Measurements from ENCODE around the gene KCNAB1. TPM values are rescaled to one million over a fixed set of nuclear protein-coding genes. Genes with fewer than 3 reads are reported as not detected.

Gene KCNAB1
- total RNA-seq, 1 experiment from 2014 or later: not detected

- H3K4me3 ChIP-seq: no peak overlapping the region
- peaks cover 3% of the 10 kb centered on the region; the same call in 1 of the 2 replicates for H3K27me3 ChIP-seq
- no peak for DNase-seq
- H3K9me3 ChIP-seq: no peaks in the 10 kb centered on the region
- no peaks in the 10 kb centered on the region for H3K36me3 ChIP-seq
Observed at GRCh38 chr3:156373654-156374053, 253.3 kb downstream of the KCNAB1 start.

- H3K36me3 ChIP-seq: no peaks in the 10 kb centered on the region
- no peaks in the 10 kb centered on the region for H3K9me3 ChIP-seq
- H3K4me3 ChIP-seq: no peak overlapping the region
- no peak for DNase-seq
- H3K27me3 ChIP-seq: peaks cover 8% of the 10 kb centered on the region
Observed at GRCh38 chr3:156376199-156376598, 255.8 kb downstream of the KCNAB1 start.

DNA sequence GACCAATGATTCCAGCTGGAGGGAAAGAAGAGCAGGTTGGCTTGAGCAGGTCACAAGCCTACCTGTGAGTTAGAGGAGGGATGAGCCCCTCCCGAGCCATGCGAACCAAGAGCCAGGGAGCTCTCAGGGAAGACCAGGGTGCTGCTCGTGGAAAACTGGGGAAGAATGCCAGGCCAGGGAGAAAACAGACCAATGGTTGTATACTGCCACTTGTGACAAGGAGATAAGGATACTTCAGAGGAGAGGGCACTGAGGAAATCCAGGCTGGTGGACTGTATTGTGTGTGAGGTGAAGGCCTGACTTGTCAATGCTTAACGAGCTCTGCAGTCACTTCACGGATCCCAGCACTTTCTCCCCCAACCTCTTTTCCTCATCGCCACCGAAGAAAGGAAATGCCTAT is 256.9 kb downstream of the KCNAB1 start:
- no peak for DNase-seq
- Histone ChIP-seq H3K9me3 (no peaks in the 10 kb centered on the region), H3K4me3 (no peak overlapping the region), H3K36me3 (no peaks in the 10 kb centered on the region), H3K27me3 (peaks cover 11% of the 10 kb centered on the region)

GRCh38 chr3:156377718-156378117 is 257.3 kb downstream of the KCNAB1 start:
- no peak for DNase-seq
- Histone ChIP-seq H3K27me3 (peaks cover 11% of the 10 kb centered on the region), H3K9me3 (no peaks in the 10 kb centered on the region), H3K36me3 (no peaks in the 10 kb centered on the region), H3K4me3 (no peak overlapping the region)

DNA sequence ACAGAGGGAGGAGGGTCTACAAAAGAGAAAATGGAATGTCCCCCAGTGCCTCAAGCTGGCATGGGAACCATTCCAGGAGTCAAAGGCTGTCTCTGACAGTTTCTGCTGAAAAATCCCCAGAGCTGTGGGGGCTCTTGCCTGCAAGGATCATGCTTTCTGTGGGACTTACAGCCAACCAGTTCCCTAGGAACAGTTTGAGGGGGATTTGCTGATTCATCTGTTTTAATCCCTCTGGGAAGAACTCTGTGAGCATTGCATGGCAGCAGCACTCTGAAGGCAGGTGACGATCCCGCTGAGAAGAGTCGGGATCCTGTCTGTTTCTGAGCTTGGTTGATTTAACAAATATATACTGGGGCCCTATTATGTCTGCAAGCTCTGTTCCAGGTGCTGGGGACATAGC is 258.5 kb downstream of the KCNAB1 start:
- no peak overlapping the region for H3K4me3 ChIP-seq
- H3K9me3 ChIP-seq: no peaks in the 10 kb centered on the region
- H3K36me3 ChIP-seq: no peaks in the 10 kb centered on the region
- H3K27me3 ChIP-seq: peaks cover 11% of the 10 kb centered on the region
- DNase-seq: no peak

GRCh38 chr3:156379327-156379726 is 258.9 kb downstream of the KCNAB1 start:
- H3K27me3 ChIP-seq: peaks cover 11% of the 10 kb centered on the region
- H3K36me3 ChIP-seq: no peaks in the 10 kb centered on the region
- no peaks in the 10 kb centered on the region for H3K9me3 ChIP-seq
- H3K4me3 ChIP-seq: no peak overlapping the region
- no peak for DNase-seq

- no peaks in the 10 kb centered on the region for H3K36me3 ChIP-seq
- H3K4me3 ChIP-seq: no peak overlapping the region
- no peak for DNase-seq
- H3K27me3 ChIP-seq: peaks cover 15% of the 10 kb centered on the region
- no peaks in the 10 kb centered on the region for H3K9me3 ChIP-seq
Observed at GRCh38 chr3:156381253-156381652, 260.9 kb downstream of the KCNAB1 start.

GRCh38 chr3:156382458-156383346 is 262.3 kb downstream of the KCNAB1 start:
- DNase-seq: peak; percentile 21
- no peak overlapping the region for H3K4me3 ChIP-seq
- H3K9me3 ChIP-seq: no peaks in the 10 kb centered on the region
- H3K36me3 ChIP-seq: no peaks in the 10 kb centered on the region
- H3K27me3 ChIP-seq: peaks cover 15% of the 10 kb centered on the region

GRCh38 chr3:156383441-156384025 is 263.2 kb downstream of the KCNAB1 start:
- Histone ChIP-seq H3K4me3 (no peak overlapping the region), H3K36me3 (no peaks in the 10 kb centered on the region), H3K9me3 (no peaks in the 10 kb centered on the region), H3K27me3 (peaks cover 15% of the 10 kb centered on the region)
- DNase-seq: no peak

DNA sequence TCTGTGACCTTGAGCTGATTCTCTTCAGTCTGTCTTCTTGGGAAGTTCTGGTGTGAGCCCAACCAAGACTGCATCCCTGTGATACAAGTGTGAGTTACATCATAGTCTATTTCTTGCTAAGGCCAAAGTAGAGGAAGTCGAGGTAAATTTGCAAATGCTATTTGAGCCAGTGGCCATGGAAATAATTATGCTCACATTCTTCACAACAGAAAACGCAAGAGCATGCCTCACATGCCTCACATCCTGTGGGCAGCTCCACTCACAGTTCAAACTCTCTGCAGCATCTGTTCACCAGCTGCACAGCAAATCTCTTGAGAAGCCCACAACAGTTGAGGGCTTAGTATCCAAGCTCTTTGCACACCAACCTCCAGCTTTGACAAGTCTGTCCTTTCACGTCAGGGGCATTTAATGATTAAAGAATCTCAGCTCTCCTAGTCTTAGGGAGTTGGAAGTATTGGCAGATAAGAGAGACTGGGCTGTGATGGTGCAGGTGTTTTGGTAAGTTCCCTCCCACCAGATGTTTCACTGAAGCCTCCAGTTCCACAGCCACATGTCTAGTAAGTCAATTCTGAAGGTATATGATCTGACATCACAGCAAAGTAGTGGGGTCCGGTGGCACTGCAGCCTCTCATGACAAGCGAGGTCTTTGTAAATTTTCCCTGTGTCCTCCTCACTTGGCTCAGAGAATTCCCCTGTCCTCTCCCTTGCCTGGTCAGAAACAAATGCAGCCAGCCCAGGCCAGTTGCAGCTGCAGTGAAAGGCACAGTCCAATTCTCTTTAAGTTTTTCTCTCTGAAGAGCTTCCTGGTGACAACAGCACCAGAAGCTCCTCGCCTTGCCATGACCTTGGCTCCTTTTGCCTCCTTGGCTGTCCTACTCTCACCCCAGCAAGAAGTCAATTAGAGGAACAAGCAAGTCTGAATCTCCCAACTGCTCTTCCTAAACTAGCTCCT is 268.4 kb downstream of the KCNAB1 start:
- Histone ChIP-seq H3K36me3 (no peaks in the 10 kb centered on the region), H3K27me3 (peaks cover 14% of the 10 kb centered on the region), H3K4me3 (no peak overlapping the region), H3K9me3 (no peaks in the 10 kb centered on the region)
- no peak for DNase-seq

DNA sequence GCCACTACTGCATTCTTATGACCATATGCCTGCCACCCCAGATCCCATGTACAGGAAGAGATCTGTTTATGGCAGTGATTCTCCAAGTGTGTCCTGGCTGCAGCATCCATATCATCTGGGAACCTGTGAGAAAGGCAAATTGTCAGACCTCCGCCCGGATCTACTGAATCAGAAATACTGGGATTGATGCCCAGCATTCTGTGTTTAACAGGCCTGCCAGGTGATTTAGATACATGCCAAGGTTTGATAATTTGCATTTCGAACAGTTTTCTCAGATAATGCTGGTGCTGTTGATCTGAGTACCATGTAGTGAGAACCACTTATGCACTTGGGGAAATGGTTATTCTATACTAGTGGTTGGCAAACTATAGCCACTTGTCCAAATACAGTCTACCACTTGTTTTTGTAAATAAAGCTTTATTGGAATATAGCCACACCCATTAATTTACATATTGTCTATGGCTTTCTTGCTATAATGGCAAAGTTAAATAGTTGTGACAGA is 269.1 kb downstream of the KCNAB1 start:
- no peak for DNase-seq
- no peaks in the 10 kb centered on the region for H3K9me3 ChIP-seq
- no peak overlapping the region for H3K4me3 ChIP-seq
- no peaks in the 10 kb centered on the region for H3K36me3 ChIP-seq
- H3K27me3 ChIP-seq: peaks cover 13% of the 10 kb centered on the region

GRCh38 chr3:156390846-156391245 is 270.5 kb downstream of the KCNAB1 start:
- Histone ChIP-seq H3K36me3 (no peaks in the 10 kb centered on the region), H3K27me3 (peaks cover 7% of the 10 kb centered on the region; the same call in 1 of the 2 replicates), H3K9me3 (no peaks in the 10 kb centered on the region), H3K4me3 (no peak overlapping the region)
- DNase-seq: no peak

DNA sequence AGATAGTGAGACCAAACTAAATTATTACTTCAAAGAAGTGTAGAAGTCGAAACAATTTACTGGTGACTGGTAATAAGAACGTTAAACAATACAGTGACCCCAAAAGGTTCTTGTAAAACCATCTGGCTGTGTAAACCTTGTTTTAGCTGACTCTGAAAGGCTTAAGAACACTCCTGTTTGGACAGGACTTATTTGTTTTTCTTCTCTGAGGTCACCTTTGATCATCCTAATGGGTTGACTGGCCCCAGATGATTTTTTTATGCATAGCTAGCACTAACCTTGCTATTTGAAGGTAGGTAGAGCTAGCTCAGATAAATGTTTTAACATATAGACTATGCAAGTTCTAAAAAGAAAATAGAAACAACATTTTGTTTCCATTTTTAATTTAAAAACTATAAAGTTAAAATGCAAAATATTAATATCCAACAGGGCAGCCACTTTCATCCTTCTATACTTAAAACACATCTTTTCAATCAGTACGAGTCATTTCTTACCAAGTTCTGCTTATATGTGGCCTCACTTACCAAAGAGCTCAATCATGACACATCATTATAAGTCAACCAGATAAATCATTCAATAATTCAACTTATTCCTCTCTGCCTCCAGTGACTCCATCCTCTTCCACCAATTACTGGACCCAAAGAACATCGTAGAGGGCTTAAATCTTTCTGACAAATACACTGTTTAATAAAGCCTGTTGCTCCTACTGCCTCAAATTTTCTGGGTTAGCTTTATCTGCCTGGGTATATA is 275.8 kb downstream of the KCNAB1 start:
- no peak for DNase-seq
- H3K36me3 ChIP-seq: no peaks in the 10 kb centered on the region

GRCh38 chr3:156396851-156397250 is 276.5 kb downstream of the KCNAB1 start:
- no peak for DNase-seq
- H3K4me3 ChIP-seq: no peak overlapping the region
- no peaks in the 10 kb centered on the region for H3K36me3 ChIP-seq
- H3K27me3 ChIP-seq: peaks cover 5% of the 10 kb centered on the region; the same call in 1 of the 2 replicates
- no peaks in the 10 kb centered on the region for H3K9me3 ChIP-seq

More for the DNA sequence above, 275.8 kb downstream of the KCNAB1 start:
- H3K27me3 ChIP-seq: peaks cover 10% of the 10 kb centered on the region; the same call in 1 of the 2 replicates
- H3K9me3 ChIP-seq: no peaks in the 10 kb centered on the region
- H3K4me3 ChIP-seq: no peak overlapping the region

GRCh38 chr3:156397534-156397933 is 277.2 kb downstream of the KCNAB1 start:
- H3K9me3 ChIP-seq: no peaks in the 10 kb centered on the region
- H3K27me3 ChIP-seq: peaks cover 9% of the 10 kb centered on the region; the same call in 1 of the 2 replicates
- H3K36me3 ChIP-seq: no peaks in the 10 kb centered on the region
- no peak overlapping the region for H3K4me3 ChIP-seq
- DNase-seq: no peak

DNA sequence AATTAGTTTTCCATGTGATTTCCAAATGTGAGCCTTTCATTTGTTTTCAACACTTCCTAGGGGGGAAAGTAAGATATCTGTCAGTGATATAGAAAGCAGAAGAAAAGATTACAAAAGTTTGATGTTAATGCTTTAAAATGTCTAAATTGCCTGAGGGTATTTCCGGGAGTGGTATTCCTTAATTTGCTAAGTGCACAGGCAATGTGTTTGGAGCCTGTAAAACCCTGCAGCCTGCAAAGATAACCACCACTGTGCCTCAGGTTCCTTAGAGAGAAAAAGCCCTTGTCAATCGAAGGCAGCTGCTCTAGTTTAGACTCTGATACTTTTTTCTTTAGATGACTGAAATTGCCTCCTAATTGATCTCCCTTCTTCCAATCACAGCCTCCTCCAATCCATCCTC is 279.7 kb downstream of the KCNAB1 start:
- no peak for DNase-seq
- no peaks in the 10 kb centered on the region for H3K9me3 ChIP-seq
- H3K4me3 ChIP-seq: no peak overlapping the region
- H3K27me3 ChIP-seq: peaks cover 9% of the 10 kb centered on the region; the same call in 1 of the 2 replicates
- no peaks in the 10 kb centered on the region for H3K36me3 ChIP-seq
